Spinal cord (tissue), 10 donors: ENCODE data around the gene WWC2. TPM values are rescaled to one million over a fixed set of nuclear protein-coding genes. Genes with fewer than 3 reads are reported as not detected.
"Not testable (repeated sequence)": the region's sequence is repeated elsewhere in the genome, so short reads cannot be mapped to it uniquely, and the experiment has no call there.

Source experiments
- DNase-seq, 6 donors: peaks; one replicate each; pipeline versions ENCODE4 v3.0.0 to v3.0.0-alpha.2; 2013 to 2015; ENCODE audit warnings: low spot score in 6 of 6, low read depth in 4 of 6
- H3K27ac ChIP-seq: one replicate; pipeline ENCODE4 v1.5.1; 2013; ENCODE audit warnings: low read depth, low read length, control low read depth
- H3K27me3 ChIP-seq: one replicate; pipeline ENCODE4 v1.6.1; 2013; ENCODE audit warnings: low read length; ENCODE audit not compliant: control insufficient read depth, insufficient read depth
- H3K36me3 ChIP-seq: one replicate; pipeline ENCODE4 v1.6.1; 2013; ENCODE audit warnings: low read length; ENCODE audit not compliant: control insufficient read depth, insufficient read depth
- H3K4me1 ChIP-seq: one replicate; pipeline ENCODE4 v1.6.1; 2013; ENCODE audit warnings: low read length; ENCODE audit not compliant: control insufficient read depth, insufficient read depth
- H3K4me3 ChIP-seq: one replicate; pipeline ENCODE4 v1.5.1; 2013; ENCODE audit warnings: low read depth, low read length, control low read depth
- H3K9me3 ChIP-seq: one replicate; pipeline ENCODE4 v1.6.1; 2013; ENCODE audit warnings: low read length; ENCODE audit not compliant: control insufficient read depth, insufficient read depth
- WGBS: methylation state at CpG from one replicate; pipeline ENCODE4 v1.1.5; 2013; ENCODE audit warnings: missing lambda C conversion rate; ENCODE audit not compliant: insufficient coverage; 5-methylcytosine and 5-hydroxymethylcytosine counted together
- polyA plus RNA-seq, 2 donors: library from polyadenylated mRNA; unstranded; fragments of 120-200 nt; gene quantifications; one replicate each; pipeline ENCODE4 v1.2.1, GENCODE V29; 2013; ENCODE audit not compliant: insufficient read length in 2 of 2
- total RNA-seq, 2 donors: library from RNA; depleted of rRNA in 1 of 2; stranded (reverse); fragments of 120-200 nt in 1 of 2; fragments of >200 nt in 1 of 2; gene quantifications; one replicate each; pipeline versions ENCODE4 v1.2.3 to v1.2.4, GENCODE V29; 2013 to 2014
- donor health status: healthy.

WWC2 gene
- total and polyA plus RNA-seq, 4 donors = 19.0 to 33.4 (median 25.9) TPM

- no peaks in the 10 kb centered on the region for H3K9me3 ChIP-seq
- no peak overlapping the region for H3K27ac ChIP-seq
- DNase-seq = no peak
- no peaks in the 10 kb centered on the region for H3K4me1 ChIP-seq
- no peak overlapping the region for H3K4me3 ChIP-seq
- whole genome bisulfite sequencing = 86% methylated on average over 4 of the region's 6 CpGs
- H3K27me3 ChIP-seq = no peaks in the 10 kb centered on the region
- peaks cover 2% of the 10 kb centered on the region for H3K36me3 ChIP-seq
Measured at GRCh38 chr4:183323295-183323694, 224.2 kb downstream of the WWC2 start.

GRCh38 chr4:183324056-183324455 is 225.0 kb downstream of the WWC2 start:
- H3K27me3 ChIP-seq, H3K4me1 ChIP-seq, DNase-seq, H3K36me3 ChIP-seq, H3K9me3 ChIP-seq, H3K27ac ChIP-seq, H3K4me3 ChIP-seq: not testable (repeated sequence)
- WGBS = 100% methylated on average over 3 of the region's 11 CpGs

GRCh38 chr4:183324619-183325018 is 225.6 kb downstream of the WWC2 start:
- H3K4me3 ChIP-seq = no peak overlapping the region
- no peak for DNase-seq
- no peaks in the 10 kb centered on the region for H3K9me3 ChIP-seq
- H3K36me3 ChIP-seq = no peaks in the 10 kb centered on the region
- H3K27me3 ChIP-seq = no peaks in the 10 kb centered on the region
- no peaks in the 10 kb centered on the region for H3K4me1 ChIP-seq
- WGBS = 91% methylated on average over 5 of the region's 7 CpGs
- no peak overlapping the region for H3K27ac ChIP-seq

- H3K9me3 ChIP-seq, H3K4me1 ChIP-seq, H3K27ac ChIP-seq, H3K27me3 ChIP-seq, H3K36me3 ChIP-seq, H3K4me3 ChIP-seq, DNase-seq: not testable (repeated sequence)
- WGBS = 100% methylated on average over 1 of the region's 6 CpGs
Measured at GRCh38 chr4:183326387-183326786, 227.3 kb downstream of the WWC2 start.

GRCh38 chr4:183326853-183327252 is 227.8 kb downstream of the WWC2 start:
- no peaks in the 10 kb centered on the region for H3K36me3 ChIP-seq
- no peaks in the 10 kb centered on the region for H3K27me3 ChIP-seq
- no peaks in the 10 kb centered on the region for H3K4me1 ChIP-seq
- no peaks in the 10 kb centered on the region for H3K9me3 ChIP-seq
- DNase-seq = no peak
- whole genome bisulfite sequencing = 96% methylated on average over 2 of the region's 2 CpGs
- no peak overlapping the region for H3K4me3 ChIP-seq
- H3K27ac ChIP-seq = no peak overlapping the region

- no peaks in the 10 kb centered on the region for H3K4me1 ChIP-seq
- no peak overlapping the region for H3K27ac ChIP-seq
- H3K27me3 ChIP-seq = no peaks in the 10 kb centered on the region
- no peak overlapping the region for H3K4me3 ChIP-seq
- no peak for DNase-seq
- WGBS = 91% methylated on average over 6 of the region's 7 CpGs
- no peaks in the 10 kb centered on the region for H3K9me3 ChIP-seq
- no peaks in the 10 kb centered on the region for H3K36me3 ChIP-seq
Measured at GRCh38 chr4:183327827-183328226, 228.8 kb downstream of the WWC2 start.

- peak in 1 of 6 donors; percentile 16 for DNase-seq
- H3K27ac ChIP-seq = no peak overlapping the region
- H3K9me3 ChIP-seq = no peaks in the 10 kb centered on the region
- H3K27me3 ChIP-seq = no peaks in the 10 kb centered on the region
- H3K4me1 ChIP-seq = no peaks in the 10 kb centered on the region
- H3K4me3 ChIP-seq = no peak overlapping the region
- no peaks in the 10 kb centered on the region for H3K36me3 ChIP-seq
- WGBS = 95% methylated on average over 7 of the region's 7 CpGs
Measured at GRCh38 chr4:183328832-183329231, 229.8 kb downstream of the WWC2 start.

GRCh38 chr4:183329244-183329643 is 230.2 kb downstream of the WWC2 start:
- Histone ChIP-seq H3K4me3 (no peak overlapping the region), H3K27me3 (no peaks in the 10 kb centered on the region), H3K27ac (no peak overlapping the region), H3K4me1 (no peaks in the 10 kb centered on the region), H3K9me3 (no peaks in the 10 kb centered on the region), H3K36me3 (no peaks in the 10 kb centered on the region)
- 96% methylated on average over 4 of the region's 6 CpGs for WGBS
- no peak for DNase-seq

- no peaks in the 10 kb centered on the region for H3K4me1 ChIP-seq
- H3K4me3 ChIP-seq = no peak overlapping the region
- H3K27ac ChIP-seq = no peak overlapping the region
- 72% methylated on average over 9 of the region's 10 CpGs for WGBS
- no peak for DNase-seq
- H3K36me3 ChIP-seq = no peaks in the 10 kb centered on the region
- H3K27me3 ChIP-seq = no peaks in the 10 kb centered on the region
- no peaks in the 10 kb centered on the region for H3K9me3 ChIP-seq
Measured at GRCh38 chr4:183329954-183330742, 231.1 kb downstream of the WWC2 start.

- DNase-seq = no peak
- WGBS = 96% methylated on average over 2 of the region's 2 CpGs
- Histone ChIP-seq H3K4me1 (no peaks in the 10 kb centered on the region), H3K4me3 (no peak overlapping the region), H3K27ac (no peak overlapping the region), H3K27me3 (no peaks in the 10 kb centered on the region), H3K9me3 (no peaks in the 10 kb centered on the region), H3K36me3 (no peaks in the 10 kb centered on the region)
Measured at GRCh38 chr4:183330841-183331240, 231.8 kb downstream of the WWC2 start.
